Activated CD4-positive, alpha-beta T cell treated with anti-CD3 and anti-CD28 coated beads, Interleukin-10, Interleukin-2, amounts not matched to agents 100 ng/mL and 50 ng/mL, durations not matched to agents 16 hours and 8 hours (primary cell): ENCODE measurements around the gene REN.
A peak's percentile ranks its signal among the peaks of the same experiment; 100 is the strongest.

Experiments
- DNase-seq: peaks from one replicate; pipeline ENCODE4 v3.0.0-alpha.2; 2020

Gene REN

GRCh38 chr1:204152310-204153044, 13.7 kb downstream of the REN start:
- no peak for DNase-seq

- DNase-seq, result peak; percentile 21
Observed at GRCh38 chr1:204151552-204152309, 14.4 kb downstream of the REN start, which contains the start of gene ETNK2. TSS of gene ETNK2 (minus strand) at chr1:204152044. CDS start at chr1:204151852, 192 bp downstream.

- no peak for DNase-seq
Observed at GRCh38 chr1:204150702-204151551, 15.2 kb downstream of the REN start.

GRCh38 chr1:204149635-204150565, 16.2 kb downstream of the REN start:
- DNase-seq, result no peak

- no peak for DNase-seq
Observed at GRCh38 chr1:204149107-204149506, 17.0 kb downstream of the REN start.

- DNase-seq, result no peak
Observed at GRCh38 chr1:204147406-204148383, 18.4 kb downstream of the REN start.

GRCh38 chr1:204146965-204147364, 19.2 kb downstream of the REN start:
- DNase-seq, result no peak

- no peak for DNase-seq
Observed at GRCh38 chr1:204146309-204146708, 19.8 kb downstream of the REN start.

- DNase-seq, result no peak
Observed at GRCh38 chr1:204145033-204145504, 21.1 kb downstream of the REN start.

GRCh38 chr1:204143276-204144041, 22.7 kb downstream of the REN start:
- no peak for DNase-seq

GRCh38 chr1:204142032-204142974, 23.8 kb downstream of the REN start:
- no peak for DNase-seq

GRCh38 chr1:204141131-204141530, 25.0 kb downstream of the REN start:
- no peak for DNase-seq

GRCh38 chr1:204139952-204140351, 26.2 kb downstream of the REN start:
- no peak for DNase-seq

- DNase-seq, result no peak
Observed at GRCh38 chr1:204139088-204139487, 27.0 kb downstream of the REN start.

GRCh38 chr1:204136814-204137213, 29.3 kb downstream of the REN start:
- DNase-seq, result no peak

- no peak for DNase-seq
Observed at GRCh38 chr1:204134103-204134502, 32.0 kb downstream of the REN start.

- DNase-seq, result no peak
Observed at GRCh38 chr1:204132718-204133117, 33.4 kb downstream of the REN start.

GRCh38 chr1:204131978-204132377, 34.2 kb downstream of the REN start:
- no peak for DNase-seq
